ENCODE results near the gene TAL2.
A peak's percentile ranks its signal among the peaks of the same experiment; 100 is the strongest.
"Not testable (repeated sequence)": the region's sequence is repeated elsewhere in the genome, so short reads cannot be mapped to it uniquely, and the experiment has no call there.

TAL2 gene

DNA sequence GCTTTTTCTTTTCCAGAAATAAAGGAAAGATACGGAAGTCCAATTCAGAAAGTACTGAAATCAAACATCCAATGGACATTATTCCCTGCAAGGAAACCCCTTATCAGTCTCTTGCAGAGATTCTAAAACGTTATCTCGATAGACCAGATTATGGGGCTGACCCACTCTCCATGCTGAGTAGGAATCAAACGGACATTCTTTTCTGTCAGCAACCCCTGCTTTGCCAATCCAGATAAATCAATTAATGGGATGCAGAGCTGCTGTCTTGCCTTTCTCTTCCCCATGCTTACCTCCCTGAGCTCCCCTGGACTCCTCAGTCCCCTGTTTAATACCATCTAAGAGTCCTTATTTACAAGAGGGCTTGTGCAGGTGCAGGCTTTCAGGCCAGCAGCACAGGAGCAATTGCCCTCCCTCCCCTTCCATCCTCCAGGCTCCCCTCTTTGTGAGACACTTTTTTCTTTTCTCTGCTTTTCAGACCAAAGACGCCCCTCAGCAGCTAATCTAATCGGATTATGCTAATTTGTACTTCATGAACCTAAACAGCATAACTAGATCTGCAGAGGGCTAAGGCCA is 14.2 kb downstream of the TAL2 start:
- no peak for DNase-seq

DNA sequence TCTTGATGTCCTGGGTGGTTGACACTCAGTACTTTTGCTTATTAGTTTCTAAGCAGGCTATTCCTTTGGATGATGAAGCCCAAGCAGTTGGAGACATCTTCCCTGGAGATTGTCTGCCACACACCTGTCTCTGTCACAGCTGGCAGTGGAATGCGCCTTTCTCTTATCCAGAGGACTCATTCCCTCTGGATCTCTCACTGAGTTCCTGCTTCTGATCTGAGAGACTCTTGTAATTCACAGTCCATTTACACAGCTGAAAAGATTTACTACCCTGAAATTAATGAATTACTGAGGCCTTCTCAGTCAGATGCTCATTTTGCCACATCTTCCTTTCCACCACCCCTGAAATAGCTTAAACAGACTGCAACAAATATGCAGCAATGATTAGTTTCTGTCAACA is 15.9 kb downstream of the TAL2 start:
- no peak for DNase-seq

DNA sequence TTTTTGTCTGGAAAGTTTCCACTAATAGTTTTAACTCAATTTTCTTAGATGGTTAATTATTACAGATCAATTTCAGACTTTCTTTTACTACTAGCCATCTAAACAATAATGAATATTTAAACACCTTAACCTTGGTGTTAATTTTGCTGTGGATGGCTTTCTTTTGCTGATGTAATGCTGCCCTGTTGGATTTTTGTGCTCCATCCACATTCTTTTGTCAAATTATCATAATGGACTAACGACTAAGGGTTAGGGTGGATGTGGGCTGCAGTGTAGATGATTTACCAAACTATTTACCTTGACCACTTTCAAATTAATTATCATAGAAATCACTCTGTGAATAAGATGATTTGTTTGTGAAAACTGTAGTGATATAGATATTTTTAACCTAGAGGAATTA is 16.5 kb downstream of the TAL2 start:
- no peak for DNase-seq

DNA sequence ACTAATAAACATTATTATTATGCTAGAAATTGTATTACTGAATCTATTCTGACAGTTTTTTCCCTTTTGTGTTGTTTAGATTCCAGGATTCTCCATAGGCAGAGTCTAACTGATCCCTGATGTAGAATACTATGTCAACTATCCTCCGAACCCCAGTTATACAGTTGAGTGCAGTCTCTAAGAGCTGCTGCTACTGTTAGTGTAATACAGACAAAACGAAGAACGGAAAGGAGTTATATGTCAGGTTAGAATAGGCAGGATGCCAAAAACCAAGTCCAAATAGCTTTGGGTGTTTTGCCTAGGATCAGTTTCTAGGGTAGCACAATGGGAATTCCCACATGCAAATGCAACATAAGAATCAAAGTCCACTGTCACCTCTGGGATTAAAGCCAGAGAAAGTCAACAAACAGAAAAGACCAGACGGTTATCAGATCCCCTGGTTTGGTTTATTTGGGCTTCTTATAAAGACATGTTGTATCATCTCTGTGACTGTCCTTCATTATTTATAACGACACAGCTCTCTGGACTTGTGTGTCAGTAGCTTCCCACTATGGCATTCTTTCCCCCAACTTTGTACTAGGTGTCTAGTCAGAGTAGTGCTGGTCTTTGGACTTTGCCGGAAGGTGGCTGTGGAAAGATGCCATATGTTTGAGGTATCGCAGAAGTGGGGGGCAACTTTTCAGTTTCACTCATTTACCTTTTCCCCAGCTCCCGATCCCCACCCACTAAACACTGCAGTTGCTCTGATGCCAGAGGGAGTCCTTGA is 17.2 kb downstream of the TAL2 start:
- DNase-seq, result no peak

DNA sequence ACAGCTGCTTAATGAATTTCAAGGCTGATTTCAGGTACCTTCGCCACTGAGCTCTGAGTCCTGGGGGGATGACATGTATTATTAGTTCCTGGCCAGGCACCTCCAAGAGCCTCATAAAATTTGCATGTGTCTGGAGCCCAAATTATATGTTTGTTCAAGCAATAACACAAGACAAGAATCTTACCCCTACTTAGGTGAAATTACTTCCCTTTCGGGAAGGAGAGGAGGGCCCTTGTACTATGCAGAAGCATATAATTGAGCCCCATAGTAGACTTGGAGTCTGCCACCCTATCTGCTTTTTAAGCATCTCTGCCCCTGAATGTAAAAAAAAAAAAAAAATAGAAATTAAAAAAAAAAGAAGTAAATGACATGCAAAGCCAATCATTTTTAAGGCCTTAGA is 19.1 kb downstream of the TAL2 start:
- DNase-seq, result no peak

DNA sequence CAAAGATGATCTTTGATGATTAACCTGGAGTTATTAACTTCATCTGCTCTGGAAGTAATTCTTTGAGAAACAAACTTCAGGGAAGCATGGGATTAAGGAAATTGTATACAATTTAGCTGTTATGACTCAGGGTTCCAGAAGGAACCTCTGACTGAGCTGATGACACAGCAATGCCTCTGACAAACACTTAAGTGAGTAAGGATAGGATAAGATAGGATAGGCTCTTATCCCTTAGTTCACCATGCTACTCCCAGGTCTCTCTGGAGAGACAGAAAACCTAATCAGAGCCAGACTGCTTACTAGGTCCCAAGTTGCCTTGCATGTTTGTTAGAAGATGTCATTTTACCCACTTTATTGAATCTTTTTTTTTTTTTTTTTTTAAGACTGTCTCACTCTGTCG is 19.5 kb downstream of the TAL2 start:
- peak; percentile 68 for DNase-seq

DNA sequence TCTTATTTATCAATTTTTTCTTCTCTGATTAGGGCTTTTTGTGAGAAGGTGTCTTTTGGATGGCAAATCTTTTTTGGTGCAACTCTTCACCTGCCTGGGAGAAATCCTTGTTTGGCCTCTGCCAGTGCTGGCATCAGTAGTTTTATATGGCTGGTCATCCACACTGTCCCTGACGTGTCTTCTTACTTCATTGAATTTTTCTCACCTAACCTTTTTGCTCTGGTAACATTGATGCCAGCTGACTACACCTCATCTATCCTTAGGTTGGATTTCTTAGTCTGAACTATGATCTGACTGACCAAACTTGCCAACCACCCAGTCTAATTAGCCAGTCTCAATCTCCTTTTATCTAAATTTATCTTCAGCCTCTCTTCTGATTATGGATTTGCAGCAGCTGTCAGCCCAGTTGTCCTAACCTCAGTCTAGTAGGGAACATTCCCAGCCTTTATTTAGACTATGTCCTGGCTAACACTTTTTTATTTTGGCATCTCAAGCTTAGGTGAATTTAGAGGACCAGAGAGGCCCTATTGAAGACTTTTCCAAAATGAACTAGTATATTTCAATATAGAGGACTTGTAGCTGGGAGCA is 21.5 kb downstream of the TAL2 start:
- DNase-seq, result no peak

DNA sequence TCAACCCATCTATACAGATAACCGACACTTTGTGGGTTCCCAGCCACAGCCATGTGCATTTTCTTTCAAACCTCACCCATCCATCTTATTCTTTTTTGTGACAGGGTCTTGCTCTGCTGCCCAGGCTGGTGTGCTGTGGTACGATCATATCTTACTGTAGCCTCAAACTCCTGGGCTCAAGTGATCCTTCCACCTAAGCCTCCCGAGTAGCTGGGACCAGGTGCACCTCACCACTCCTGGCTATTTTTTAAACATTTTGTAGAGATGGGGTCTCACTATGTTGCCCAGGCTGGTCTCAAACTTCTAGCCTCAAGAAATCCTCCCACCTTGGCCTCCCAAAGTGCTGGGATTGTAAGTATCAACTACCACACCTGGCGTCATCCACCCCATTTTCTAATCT is 24.7 kb downstream of the TAL2 start:
- DNase-seq, result no peak

DNA sequence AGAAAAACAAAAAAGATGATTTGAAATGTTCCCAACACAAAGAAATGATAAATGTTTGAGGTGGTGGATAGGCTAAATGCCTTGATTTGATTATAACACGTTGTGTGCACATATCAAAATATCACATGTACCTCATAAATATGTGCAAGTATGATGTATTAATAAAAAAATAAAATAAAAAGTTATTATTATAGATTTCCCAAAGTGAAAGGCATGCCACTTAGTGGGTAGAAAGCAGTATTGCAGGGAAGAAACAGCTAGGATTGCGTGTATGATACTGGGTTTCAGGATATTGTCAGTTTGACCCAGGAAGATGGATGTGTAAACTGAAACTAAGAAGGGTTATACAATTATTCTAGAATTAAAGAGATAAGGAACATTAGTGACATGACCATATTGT is 28.5 kb downstream of the TAL2 start:
- DNase-seq, result peak; percentile 17

DNA sequence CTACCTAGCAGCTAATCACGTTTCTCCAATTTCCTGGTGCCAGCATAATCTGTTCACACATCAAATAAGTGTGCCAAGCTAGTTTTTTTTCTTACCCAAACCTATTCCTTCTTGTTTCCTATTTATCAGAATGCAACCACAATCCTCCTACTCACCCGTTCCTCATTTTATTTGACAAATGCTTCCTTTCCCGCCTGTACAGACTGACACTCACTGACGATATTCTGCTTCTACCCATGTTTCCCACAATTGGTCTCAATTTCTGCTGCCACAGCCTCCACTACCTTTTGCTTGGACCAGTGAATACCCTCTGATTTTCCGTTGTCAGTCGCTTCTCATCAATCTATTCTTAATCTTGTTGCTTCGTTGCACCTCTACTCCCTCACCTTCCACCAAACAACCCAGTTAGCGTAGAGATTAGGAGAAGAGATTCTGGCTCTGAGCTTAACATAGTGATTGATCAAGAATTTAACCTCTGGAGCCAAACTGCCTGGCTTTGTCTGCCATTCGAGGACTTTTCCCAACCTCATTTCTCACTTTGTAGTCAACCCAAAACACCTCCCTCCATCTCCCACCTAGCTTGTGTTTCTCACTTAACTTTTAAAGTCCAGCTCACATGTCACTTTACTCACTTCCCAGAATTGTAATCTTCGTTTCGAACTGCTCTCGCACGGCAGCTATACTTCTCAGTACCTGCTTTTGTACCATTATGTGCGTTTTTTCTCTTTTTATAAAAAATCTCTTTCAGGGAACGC is 31.4 kb downstream of the TAL2 start:
- peak; percentile 5 for DNase-seq

DNA sequence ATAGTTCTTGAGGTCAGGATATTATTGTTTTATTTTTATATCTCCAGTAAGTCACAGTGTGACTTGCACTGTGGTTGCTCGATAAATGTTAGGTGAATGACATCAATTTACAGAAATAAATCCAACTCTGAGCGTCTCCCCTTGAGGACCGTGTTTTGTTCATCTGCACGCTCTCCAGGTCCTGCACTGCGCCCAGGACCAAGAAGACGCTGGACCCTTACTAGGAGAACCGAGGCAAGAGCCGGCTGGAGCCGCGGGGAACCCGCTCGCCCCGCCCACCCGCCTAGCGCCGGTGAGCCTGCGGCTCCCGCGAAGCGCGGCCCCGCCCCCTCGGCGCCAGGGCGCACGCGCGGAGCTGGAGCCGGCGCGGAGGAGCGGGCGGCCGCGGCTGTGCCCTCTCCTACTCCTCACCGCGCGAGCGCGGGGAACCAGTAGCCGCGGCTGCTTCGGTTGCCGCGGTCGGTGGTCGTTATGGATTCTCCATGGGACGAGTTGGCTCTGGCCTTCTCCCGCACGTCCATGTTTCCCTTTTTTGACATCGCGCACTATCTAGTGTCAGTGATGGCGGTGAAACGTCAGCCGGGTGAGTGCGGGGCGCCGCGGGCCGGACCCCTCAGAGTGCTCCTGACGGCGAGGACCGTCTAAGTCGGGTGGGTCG is 32.1 kb downstream of the TAL2 start, which contains the start of gene TMEM38B:
Gene TMEM38B, plus strand, starts transcription at position 352 of the 658 bp plus-strand sequence. Its CDS starts 120 bp downstream, at position 472.
- DNase-seq, result peak; percentile 82

DNA sequence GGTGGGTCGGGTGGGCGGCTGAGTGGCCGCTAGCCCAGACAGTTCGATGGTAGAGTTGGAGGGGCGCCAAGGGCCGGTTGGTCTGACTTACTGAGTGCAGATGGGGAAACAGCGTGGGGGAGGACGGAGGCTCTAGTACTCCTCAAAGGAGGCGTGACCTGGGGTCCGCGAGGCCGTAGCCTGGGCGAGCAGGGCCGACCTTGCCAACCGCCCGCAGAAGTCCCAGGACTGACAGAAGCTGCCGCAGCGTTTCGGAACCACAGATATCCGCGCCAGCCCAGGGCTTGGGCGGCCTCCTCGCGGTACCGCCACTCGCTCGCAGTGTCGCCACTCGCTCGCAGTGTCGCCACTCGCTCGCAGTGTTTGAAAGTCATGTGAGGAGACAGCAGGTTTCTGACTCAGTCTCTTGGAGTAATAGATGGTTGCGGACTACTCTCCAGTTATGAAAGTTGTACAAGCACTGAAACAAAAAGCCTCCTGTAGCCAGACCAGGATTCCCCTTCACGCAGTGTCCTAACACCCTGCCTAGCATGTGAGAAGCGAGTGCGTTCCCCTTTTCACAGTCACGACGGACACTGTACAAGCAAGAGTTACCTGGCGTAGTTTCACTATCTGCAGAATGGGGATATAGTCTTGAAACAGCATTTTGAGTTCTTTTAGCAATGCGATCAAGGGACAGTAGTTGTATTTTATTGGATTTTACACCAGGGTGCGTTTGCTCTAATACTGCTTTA is 32.8 kb downstream of the TAL2 start:
- DNase-seq, result peak; percentile 62

DNA sequence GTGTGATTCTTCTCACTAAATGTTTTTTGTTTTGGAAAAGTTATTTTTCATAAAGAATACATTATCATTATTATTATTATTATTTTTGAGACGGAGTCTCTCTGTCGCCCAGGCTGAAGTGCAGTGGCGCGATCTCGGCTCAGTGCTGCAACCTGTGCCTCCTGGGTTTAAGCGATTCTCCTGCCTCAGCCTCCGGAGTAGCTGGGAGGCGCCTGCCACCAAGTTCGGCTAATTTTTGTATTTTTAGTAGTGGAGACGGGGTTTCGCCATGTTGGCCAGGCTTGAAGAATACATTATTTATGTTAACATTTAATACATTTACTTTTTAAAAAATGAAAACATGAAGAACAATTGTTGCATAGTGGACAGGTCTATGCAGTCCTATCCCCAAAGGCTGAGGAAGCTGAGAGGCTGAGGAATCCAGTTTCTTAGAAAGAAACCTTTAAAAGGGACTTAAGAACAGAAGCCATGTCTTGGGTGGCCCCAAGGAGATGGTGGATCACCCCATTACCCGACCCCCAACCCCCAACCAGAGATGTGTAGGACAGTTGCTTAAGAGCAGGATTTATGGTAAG is 34.0 kb downstream of the TAL2 start:
- DNase-seq, result no peak

DNA sequence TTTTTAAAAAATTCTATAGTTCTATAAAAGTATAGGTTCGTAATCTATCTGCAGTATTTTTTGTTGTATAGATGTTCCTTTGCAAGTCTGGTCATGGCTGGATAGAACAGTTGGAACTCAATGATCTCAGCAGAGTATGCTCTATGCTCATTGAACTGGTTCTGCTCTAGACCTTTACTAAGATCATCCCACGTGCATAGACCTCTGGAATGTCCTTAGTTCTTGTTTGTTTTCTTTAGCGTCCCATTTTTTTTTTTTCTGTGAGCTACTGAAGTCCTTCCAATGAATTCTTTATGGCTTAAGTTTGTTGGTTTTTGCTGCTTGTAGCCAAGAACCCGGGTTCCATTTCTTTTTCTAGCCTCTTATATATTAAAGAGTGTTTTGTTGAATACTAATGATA is 35.6 kb downstream of the TAL2 start:
- peak; percentile 27 for DNase-seq

DNA sequence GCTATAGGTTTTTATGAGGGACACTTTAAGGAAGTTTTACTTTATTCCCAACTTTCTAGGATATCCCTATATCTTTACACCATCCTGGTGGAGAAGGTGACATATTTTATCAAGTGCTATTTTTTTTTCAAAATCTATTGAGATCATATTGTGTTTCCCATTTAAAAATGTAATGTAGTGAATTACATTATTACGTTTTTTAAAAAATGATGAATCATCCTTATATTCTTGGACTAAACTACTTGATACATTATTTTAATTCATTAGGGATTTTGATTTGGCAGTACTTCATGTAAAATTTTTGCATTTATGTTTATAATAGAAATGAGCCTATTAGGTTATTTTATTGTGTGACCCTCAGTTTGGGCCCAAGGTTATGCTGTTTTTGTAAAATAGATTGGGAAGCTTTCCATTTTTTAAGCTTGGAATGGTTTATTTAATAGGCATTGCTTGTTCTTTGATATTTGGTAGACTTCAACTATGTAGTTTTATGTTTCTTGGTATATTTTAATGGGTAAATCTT is 36.2 kb downstream of the TAL2 start:
- no peak for DNase-seq

DNA sequence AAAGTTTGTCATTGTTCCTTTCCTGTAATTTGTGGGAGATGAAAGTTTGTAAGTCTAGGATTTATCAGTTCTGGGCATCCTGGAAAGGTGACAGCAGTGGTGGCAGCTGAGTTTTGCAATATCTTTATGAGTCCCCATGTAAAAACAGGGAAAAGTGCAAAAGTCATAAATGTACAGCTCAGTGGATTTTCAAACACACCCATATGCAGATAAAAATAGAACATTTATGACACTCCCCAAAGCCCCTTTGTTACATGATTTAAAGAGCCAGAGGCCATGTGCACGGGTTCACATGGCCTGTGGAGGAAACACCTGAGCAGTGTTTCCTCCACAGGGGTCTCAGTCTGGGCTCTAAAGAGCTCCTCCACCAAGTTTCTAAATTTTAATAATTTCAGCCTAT is 38.4 kb downstream of the TAL2 start:
- DNase-seq, result no peak

DNA sequence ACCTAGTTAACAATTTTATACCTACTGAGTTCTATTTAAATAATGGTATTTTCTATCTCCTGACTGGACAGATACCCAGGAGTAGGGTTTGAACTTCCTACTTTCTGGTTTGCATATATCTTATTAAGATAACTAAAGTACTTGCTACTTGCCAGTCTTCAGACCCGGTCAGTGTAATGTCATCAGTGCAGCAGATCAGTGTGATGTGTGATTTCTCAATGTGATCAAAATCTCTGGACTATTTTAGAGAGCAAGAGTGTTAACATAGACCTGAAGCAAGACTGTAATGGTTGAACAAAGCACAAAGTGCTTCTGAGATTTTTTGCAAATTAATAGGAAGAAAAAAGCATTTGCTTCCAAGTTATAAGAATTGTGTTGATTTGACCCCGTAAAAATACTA is 38.9 kb downstream of the TAL2 start:
- DNase-seq, result no peak

DNA sequence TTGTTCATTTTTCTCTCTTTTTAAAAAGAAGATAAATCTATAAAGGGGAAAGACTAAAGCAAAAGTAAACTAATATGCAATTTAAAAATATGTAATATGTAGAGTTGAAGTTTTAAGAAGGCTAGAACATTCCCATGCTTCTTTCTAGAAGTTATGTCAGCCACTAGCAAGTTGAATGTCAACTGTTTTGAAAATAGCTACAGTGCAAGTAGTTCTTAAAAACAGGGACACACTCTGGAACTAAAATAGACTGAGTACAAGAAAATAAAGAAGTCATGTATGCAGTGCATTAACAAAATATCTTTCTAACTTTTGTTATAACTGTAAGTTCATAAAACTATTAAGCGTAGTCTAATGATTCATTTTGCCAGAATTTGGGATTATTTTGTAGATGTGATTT is 40.0 kb downstream of the TAL2 start:
- no peak for DNase-seq

DNA sequence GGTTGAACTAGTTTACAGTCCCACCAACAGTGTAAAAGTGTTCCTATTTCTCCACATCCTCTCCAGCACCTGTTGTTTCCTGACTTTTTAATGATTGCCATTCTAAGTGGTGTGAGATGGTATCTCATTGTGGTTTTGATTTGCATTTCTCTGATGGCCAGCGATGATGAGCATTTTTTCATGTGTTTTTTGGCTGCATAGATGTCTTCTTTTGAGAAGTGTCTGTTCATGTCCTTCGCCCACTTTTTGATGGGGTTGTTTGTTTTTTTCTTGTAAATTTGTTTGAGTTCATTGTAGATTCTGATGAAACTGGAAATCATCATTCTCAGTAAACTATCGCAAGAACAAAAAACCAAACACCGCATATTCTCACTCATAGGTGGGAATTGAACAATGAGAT is 41.4 kb downstream of the TAL2 start:
- DNase-seq, result not testable (repeated sequence)

DNA sequence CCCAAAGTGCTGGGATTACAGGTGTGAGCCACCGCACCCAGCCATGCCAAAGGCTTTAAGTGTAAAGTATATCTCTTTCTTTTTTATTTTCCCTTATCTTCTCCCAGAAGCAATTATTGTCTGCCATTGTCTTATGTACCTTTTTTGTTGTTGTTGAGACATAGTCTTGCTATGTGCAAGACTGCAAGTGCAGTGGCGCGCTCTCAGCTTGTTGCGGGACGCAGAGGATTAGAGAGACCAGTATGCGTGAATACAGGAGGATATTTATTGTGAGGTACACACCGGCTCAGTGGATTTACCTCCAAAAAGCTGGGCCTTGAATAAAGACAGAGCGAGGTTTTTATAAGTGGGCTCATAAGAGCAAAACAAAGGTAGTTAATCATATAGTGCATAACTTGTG is 43.9 kb downstream of the TAL2 start:
- DNase-seq, result no peak

DNA sequence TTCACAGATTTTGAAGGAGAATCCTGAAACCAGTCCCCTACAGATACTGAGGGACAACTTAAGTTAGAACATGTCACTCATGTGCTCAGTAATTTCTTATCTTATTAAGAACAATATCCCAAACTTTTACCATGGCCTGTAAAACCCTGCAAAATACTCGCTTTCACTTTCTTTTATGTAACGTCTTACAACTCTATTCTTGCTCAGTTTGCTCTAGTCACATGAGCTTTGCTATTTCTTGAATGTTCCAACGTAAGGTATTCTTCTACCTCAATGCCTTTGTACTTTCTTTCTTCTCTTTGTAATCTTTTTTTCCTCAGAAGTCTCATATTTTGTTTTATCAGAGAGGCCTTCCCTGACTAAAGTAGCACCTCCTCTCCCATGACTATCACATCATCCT is 46.1 kb downstream of the TAL2 start:
- no peak for DNase-seq

DNA sequence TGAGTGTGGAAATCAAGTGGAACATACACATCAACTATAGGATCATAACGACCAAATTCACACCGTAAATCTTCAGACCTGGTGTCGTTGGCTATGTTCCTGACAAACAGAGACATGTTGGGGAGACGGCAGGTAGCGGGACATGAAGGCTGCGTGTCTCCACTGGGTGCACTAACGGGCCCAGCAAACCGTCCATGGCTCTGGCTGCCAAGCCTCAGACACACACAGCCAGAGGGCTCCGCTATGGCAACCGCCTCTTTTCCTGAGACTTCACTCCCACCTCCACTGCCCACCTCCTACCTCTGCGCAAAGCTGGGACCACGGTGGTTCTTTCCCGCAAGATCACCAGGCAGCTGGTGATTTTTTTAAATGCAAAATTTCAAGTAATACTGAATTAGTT is 48.4 kb downstream of the TAL2 start:
- no peak for DNase-seq
